H9 (cell line): ENCODE results near the gene PRKAR2B. TPM values are rescaled to one million over a fixed set of nuclear protein-coding genes. Genes with fewer than 3 reads are reported as not detected.

Source experiments
- DNase-seq: peaks from one replicate; pipeline ENCODE4 v3.0.0-alpha.2; 2017
- H2AFZ ChIP-seq: one replicate; pipeline ENCODE4 v1.6.1; 2013; ENCODE audit warnings: mild to moderate bottlenecking, low read length, control low read depth, moderate library complexity
- H2AK5ac ChIP-seq: 2 replicates; pipeline ENCODE4 v1.6.1; 2013; ENCODE audit warnings: low read length, control low read depth, mixed read lengths; ENCODE audit not compliant: insufficient read length
- H2BK120ac ChIP-seq: one replicate; pipeline ENCODE4 v1.6.1; 2013; ENCODE audit warnings: low read depth, mild to moderate bottlenecking, low read length, control low read depth, inconsistent platforms; ENCODE audit not compliant: poor library complexity, severe bottlenecking
- H2BK12ac ChIP-seq: 2 replicates; pipeline ENCODE4 v1.6.1; 2013; ENCODE audit warnings: low read length, control low read depth, mixed read lengths, low read depth; ENCODE audit not compliant: insufficient read length
- H2BK15ac ChIP-seq: 2 replicates; pipeline ENCODE4 v1.6.1; 2013; ENCODE audit warnings: low read depth, low read length, control low read depth
- H2BK20ac ChIP-seq: one replicate; pipeline ENCODE4 v1.6.1; 2013; ENCODE audit warnings: low read depth, mild to moderate bottlenecking, low read length, control low read depth, inconsistent platforms; ENCODE audit not compliant: poor library complexity, severe bottlenecking
- H2BK5ac ChIP-seq: 2 replicates; pipeline ENCODE4 v1.6.1; 2013; ENCODE audit warnings: low read length, control low read depth, mixed read lengths; ENCODE audit not compliant: insufficient read length
- H3K14ac ChIP-seq: 2 replicates; pipeline ENCODE4 v1.6.1; 2013; ENCODE audit warnings: low read length, control low read depth; ENCODE audit not compliant: insufficient read depth
- H3K18ac ChIP-seq: 2 replicates; pipeline ENCODE4 v1.6.1; 2013; ENCODE audit warnings: low read depth, mild to moderate bottlenecking, mixed read lengths, low read length, control low read depth; ENCODE audit not compliant: insufficient read length
- H3K23ac ChIP-seq: 2 replicates; pipeline ENCODE4 v1.6.1; 2013; ENCODE audit warnings: low read length, control low read depth, mixed read lengths, low read depth; ENCODE audit not compliant: insufficient read length
- H3K23me2 ChIP-seq: 2 replicates; pipeline ENCODE4 v1.6.1; 2013; ENCODE audit warnings: low read depth, mild to moderate bottlenecking, mixed read lengths, low read length, control low read depth; ENCODE audit not compliant: insufficient read length, poor library complexity, severe bottlenecking
- H3K27ac ChIP-seq: 2 replicates; pipeline ENCODE4 v1.5.1; 2013; ENCODE audit warnings: low read length, control low read depth, mixed read lengths, low read depth; ENCODE audit not compliant: insufficient read length
- H3K27me3 ChIP-seq: 2 replicates; pipeline ENCODE4 v1.6.1; 2013; ENCODE audit warnings: low read length, control low read depth, inconsistent platforms; ENCODE audit not compliant: insufficient read depth
- H3K4ac ChIP-seq: 2 replicates; pipeline ENCODE4 v1.6.1; 2013; ENCODE audit warnings: low read depth, mild to moderate bottlenecking, control low read depth, inconsistent platforms, low read length, moderate library complexity
- H3K4me1 ChIP-seq: 2 replicates; pipeline ENCODE4 v1.6.1; 2013; ENCODE audit warnings: low read length, control low read depth, inconsistent platforms; ENCODE audit not compliant: insufficient read depth
- H3K4me2 ChIP-seq: 2 replicates; pipeline ENCODE4 v1.6.1; 2013; ENCODE audit warnings: low read length, control low read depth, mixed read lengths; ENCODE audit not compliant: insufficient read length, insufficient read depth
- H3K56ac ChIP-seq: 2 replicates; pipeline ENCODE4 v1.6.1; 2013; ENCODE audit warnings: low read depth, mild to moderate bottlenecking, mixed read lengths, low read length, control low read depth; ENCODE audit not compliant: insufficient read length
- H3K79me1 ChIP-seq: 2 replicates; pipeline ENCODE4 v1.6.1; 2013; ENCODE audit warnings: low read depth, mild to moderate bottlenecking, moderate library complexity, low read length, control low read depth, inconsistent platforms; ENCODE audit not compliant: insufficient read depth, poor library complexity, severe bottlenecking
- H3K79me2 ChIP-seq: 2 replicates; pipeline ENCODE4 v1.6.1; 2013; ENCODE audit warnings: low read length, control low read depth, inconsistent platforms; ENCODE audit not compliant: insufficient read depth
- H3K9ac ChIP-seq: 2 replicates; pipeline ENCODE4 v1.6.1; 2013; ENCODE audit warnings: low read length, control low read depth, mixed read lengths; ENCODE audit not compliant: insufficient read length; ENCODE audit errors: extremely low read depth
- H3K9me3 ChIP-seq: one replicate; pipeline ENCODE4 v1.6.1; 2013; ENCODE audit warnings: low read depth, low read length, inconsistent platforms; ENCODE audit not compliant: control insufficient read depth
- H3T11ph ChIP-seq: one replicate; pipeline ENCODE4 v1.6.1; 2013; ENCODE audit warnings: mild to moderate bottlenecking, low read length, control low read depth, inconsistent platforms
- H4K20me1 ChIP-seq: one replicate; pipeline ENCODE4 v1.6.1; 2013; ENCODE audit not compliant: control insufficient read depth, insufficient read length, insufficient read depth
- H4K5ac ChIP-seq: 2 replicates; pipeline ENCODE4 v1.6.1; 2013; ENCODE audit warnings: low read depth, mild to moderate bottlenecking, mixed read lengths, low read length, control low read depth; ENCODE audit not compliant: insufficient read length
- H4K8ac ChIP-seq: replicated peaks from 2 replicates; pipeline ENCODE4 v1.6.1; 2013; ENCODE audit warnings: low read length, control low read depth, mixed read lengths, low read depth; ENCODE audit not compliant: insufficient read length
- H4K91ac ChIP-seq: 2 replicates; pipeline ENCODE4 v1.6.1; 2013; ENCODE audit warnings: low read depth, mild to moderate bottlenecking, moderate library complexity, mixed read lengths, low read length, control low read depth; ENCODE audit not compliant: insufficient read length
- H3K27ac Mint-ChIP-seq, 3 experiments: 2 replicates in 2 of 3; 3 replicates in 1 of 3; pipeline ENCODE4 v1.8.0; 2020 to 2021; ENCODE audit warnings: mixed read lengths in 3 of 3, mild to moderate bottlenecking in 1 of 3, moderate library complexity in 1 of 3
- H3K27me3 Mint-ChIP-seq: 2 replicates; pipeline ENCODE4 v1.8.0; 2021; ENCODE audit warnings: low read depth, mild to moderate bottlenecking, moderate library complexity, mixed read lengths
- H3K36me3 Mint-ChIP-seq, 3 experiments: 2 replicates in 2 of 3; 3 replicates in 1 of 3; pipeline ENCODE4 v1.8.0; 2020 to 2021; ENCODE audit warnings: low read depth in 3 of 3, mixed read lengths in 3 of 3; ENCODE audit not compliant: insufficient read depth in 1 of 3
- H3K4me1 Mint-ChIP-seq, 2 experiments: 2 replicates each; pipeline ENCODE4 v1.8.0; 2020; ENCODE audit warnings: mixed read lengths in 2 of 2
- H3K4me3 Mint-ChIP-seq, 2 experiments: 2 replicates in 1 of 2; 3 replicates in 1 of 2; pipeline ENCODE4 v1.8.0; 2020 to 2021; ENCODE audit warnings: mild to moderate bottlenecking in 2 of 2, mixed read lengths in 2 of 2, moderate library complexity in 1 of 2
- H3K9me3 Mint-ChIP-seq, 2 experiments: 2 replicates in 1 of 2; 3 replicates in 1 of 2; pipeline ENCODE4 v1.8.0; 2020; ENCODE audit warnings: mild to moderate bottlenecking in 2 of 2, mixed read lengths in 2 of 2, moderate library complexity in 1 of 2
- WGBS: extraction: QIAGEN DNeasy Blood & Tissue Kit; methylation state at CpG from one replicate; pipeline ENCODE4 v1.1.7; 2013; ENCODE audit warnings: missing lambda C conversion rate, low lambda C conversion rate, mixed read lengths; ENCODE audit not compliant: insufficient read length; ENCODE audit errors: extremely low coverage; 5-methylcytosine and 5-hydroxymethylcytosine counted together
- total RNA-seq: library from RNA; stranded (reverse); gene quantifications from 2 replicates; pipeline ENCODE4 v1.2.1, GENCODE V29; 2021
- TF ChIP-seq, protein P1 (sequence below): fragments of 200-600 bp; sonication (generic); conservative IDR thresholded peaks from 3 replicates; pipeline ENCODE4 v1.8.0; 2021; ENCODE audit warnings: antibody characterized with exemption, mild to moderate bottlenecking

PRKAR2B gene
- total RNA-seq, 1 experiment from 2014 or later = 16.6 TPM

DNA sequence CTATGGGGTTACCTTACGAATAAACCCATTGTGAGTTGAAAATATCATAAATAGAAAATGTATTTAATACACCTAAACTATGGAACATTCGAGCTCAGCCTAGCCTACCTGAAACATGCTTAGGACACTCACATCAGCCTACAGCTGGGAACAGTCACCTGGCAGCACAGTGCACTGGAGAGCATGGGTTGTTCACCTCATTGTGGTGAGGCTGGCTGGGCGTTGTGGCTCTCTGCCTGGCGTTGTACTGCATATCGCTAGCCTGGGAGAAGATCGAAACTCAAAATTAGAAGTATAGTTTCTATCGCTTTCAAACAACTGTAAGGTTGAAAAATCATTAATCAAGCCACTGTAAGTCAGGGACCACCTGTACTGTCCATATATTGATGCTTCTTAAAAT, 107.0 kb downstream of the PRKAR2B start:
- no peak overlapping the region for H3K4ac ChIP-seq

More for the DNA sequence above, 107.0 kb downstream of the PRKAR2B start:
- no peak overlapping the region for H3K27ac ChIP-seq
- H3K4me1 Mint-ChIP-seq = peaks cover 18 to 23% of the 10 kb centered on the region in 2 experiments
- no peak for DNase-seq
- no peak overlapping the region for H3K18ac ChIP-seq
- no peaks in the 10 kb centered on the region for H3K9me3 ChIP-seq
- no peak overlapping the region for H3K4me3 Mint-ChIP-seq
- no peak overlapping the region for H4K5ac ChIP-seq
- H2BK5ac ChIP-seq = no peak overlapping the region
- H3K27me3 Mint-ChIP-seq = no peaks in the 10 kb centered on the region
- no peaks in the 10 kb centered on the region for H4K20me1 ChIP-seq
- H2BK120ac ChIP-seq = no peak overlapping the region
- no peaks in the 10 kb centered on the region for H3K23me2 ChIP-seq
- no peak overlapping the region for H2BK12ac ChIP-seq
- H2AK5ac ChIP-seq = no peak overlapping the region
- WGBS = no CpG with 5 or more reads among the region's 7 CpGs
- no peak overlapping the region for H3T11ph ChIP-seq
- no peaks in the 10 kb centered on the region for H3K79me2 ChIP-seq
- H2BK15ac ChIP-seq = no peak overlapping the region
- H3K56ac ChIP-seq = no peak overlapping the region
- H2AFZ ChIP-seq = no peak overlapping the region
- H3K23ac ChIP-seq = no peak overlapping the region
- H3K36me3 Mint-ChIP-seq = peaks cover 2 to 15% (median 7%) of the 10 kb centered on the region in 3 experiments; a peak in 6 of 7 replicates
- no peak overlapping the region for H2BK20ac ChIP-seq
- TF ChIP-seq, protein P1, sequence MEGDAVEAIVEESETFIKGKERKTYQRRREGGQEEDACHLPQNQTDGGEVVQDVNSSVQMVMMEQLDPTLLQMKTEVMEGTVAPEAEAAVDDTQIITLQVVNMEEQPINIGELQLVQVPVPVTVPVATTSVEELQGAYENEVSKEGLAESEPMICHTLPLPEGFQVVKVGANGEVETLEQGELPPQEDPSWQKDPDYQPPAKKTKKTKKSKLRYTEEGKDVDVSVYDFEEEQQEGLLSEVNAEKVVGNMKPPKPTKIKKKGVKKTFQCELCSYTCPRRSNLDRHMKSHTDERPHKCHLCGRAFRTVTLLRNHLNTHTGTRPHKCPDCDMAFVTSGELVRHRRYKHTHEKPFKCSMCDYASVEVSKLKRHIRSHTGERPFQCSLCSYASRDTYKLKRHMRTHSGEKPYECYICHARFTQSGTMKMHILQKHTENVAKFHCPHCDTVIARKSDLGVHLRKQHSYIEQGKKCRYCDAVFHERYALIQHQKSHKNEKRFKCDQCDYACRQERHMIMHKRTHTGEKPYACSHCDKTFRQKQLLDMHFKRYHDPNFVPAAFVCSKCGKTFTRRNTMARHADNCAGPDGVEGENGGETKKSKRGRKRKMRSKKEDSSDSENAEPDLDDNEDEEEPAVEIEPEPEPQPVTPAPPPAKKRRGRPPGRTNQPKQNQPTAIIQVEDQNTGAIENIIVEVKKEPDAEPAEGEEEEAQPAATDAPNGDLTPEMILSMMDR = no peak
- H3K4me1 ChIP-seq = no peaks in the 10 kb centered on the region
- no peak overlapping the region for H3K14ac ChIP-seq
- no peak overlapping the region for H4K91ac ChIP-seq
- H3K79me1 ChIP-seq = no peaks in the 10 kb centered on the region
- H3K27ac Mint-ChIP-seq = peak overlapping the region in 1 of 3 experiments; percentile 13; a peak in 2 of 7 replicates
- H3K4me2 ChIP-seq = no peak overlapping the region
- H3K27me3 ChIP-seq = no peaks in the 10 kb centered on the region
- H4K8ac ChIP-seq = no peak overlapping the region
- H3K9ac ChIP-seq = no peak overlapping the region
- H3K9me3 Mint-ChIP-seq = no peaks in the 10 kb centered on the region; a peak in 1 of 5 replicates
